HL-60 (cell line): ENCODE data around the gene MELK.

Experiments
- CTCF ChIP-seq: IDR thresholded peaks from one replicate; pipeline ENCODE4 v1.5.1; 2011; ENCODE audit warnings: low read length, control low read depth, inconsistent platforms; ENCODE audit not compliant: insufficient read depth
- POLR2AphosphoS5 ChIP-seq: IDR thresholded peaks from 2 replicates; pipeline ENCODE4 v1.6.1; 2012; ENCODE audit warnings: low read depth

GRCh38 chr9:36665387-36665786 is 92.7 kb downstream of the MELK start:
- no peak for TF ChIP-seq CTCF
- no peak for TF ChIP-seq POLR2AphosphoS5
